GM19351 (cell line): ENCODE data around the gene SH3TC2.

ENCODE experiments used
- ATAC-seq: cut with Tn5 transposase; IDR thresholded peaks from one replicate; pipeline ENCODE4 v1.9.1; 2021; ENCODE audit warnings: mild to moderate bottlenecking, moderate library complexity; ENCODE audit not compliant: unreplicated experiment

SH3TC2 gene

DNA sequence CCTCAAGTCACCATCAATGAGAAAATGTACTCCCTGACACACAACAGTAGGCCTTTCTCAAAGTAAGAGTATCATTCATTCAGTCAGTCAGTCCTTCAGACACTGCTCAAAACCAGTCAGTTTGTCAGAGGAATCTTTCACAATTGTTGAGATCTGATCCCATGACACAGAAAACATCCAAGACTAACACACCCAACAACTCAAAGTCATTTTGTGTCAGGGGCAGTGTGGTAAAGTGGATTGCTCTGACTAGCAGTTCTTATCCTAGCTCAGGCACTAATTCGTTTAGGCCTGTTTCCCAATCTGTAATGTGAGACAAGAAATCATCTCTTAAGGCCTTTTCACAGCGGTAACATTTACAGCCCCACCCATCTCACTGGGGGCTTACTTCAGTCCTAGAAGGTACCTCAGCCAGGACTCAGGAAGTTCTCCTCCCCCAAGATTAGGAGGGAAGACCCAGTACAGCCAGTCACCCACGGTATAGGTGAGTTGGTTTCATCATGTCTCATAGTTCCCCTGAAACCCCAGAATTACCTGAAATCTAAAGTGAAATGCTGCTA, 31.9 kb downstream of the SH3TC2 start:
- no peak for ATAC-seq

DNA sequence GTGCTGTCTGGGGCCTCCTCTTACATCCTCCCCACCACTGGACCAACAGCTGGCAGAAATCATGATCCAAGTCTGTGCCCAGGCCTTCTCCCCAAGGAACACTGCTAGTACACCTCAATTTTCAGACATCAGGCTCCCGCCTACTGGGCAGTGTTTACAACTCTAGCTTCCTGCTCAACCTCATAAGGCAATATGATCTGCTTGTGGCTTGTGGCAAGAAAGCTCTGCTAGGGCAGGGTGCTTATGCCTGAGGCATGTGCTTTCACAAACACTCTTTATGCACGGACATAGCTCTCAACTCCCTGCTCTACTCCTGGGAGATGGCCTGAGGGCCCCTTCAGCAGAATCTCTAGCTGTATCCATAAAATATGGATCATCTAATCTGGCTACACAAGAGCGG, 32.5 kb downstream of the SH3TC2 start:
- ATAC-seq, result no peak

DNA sequence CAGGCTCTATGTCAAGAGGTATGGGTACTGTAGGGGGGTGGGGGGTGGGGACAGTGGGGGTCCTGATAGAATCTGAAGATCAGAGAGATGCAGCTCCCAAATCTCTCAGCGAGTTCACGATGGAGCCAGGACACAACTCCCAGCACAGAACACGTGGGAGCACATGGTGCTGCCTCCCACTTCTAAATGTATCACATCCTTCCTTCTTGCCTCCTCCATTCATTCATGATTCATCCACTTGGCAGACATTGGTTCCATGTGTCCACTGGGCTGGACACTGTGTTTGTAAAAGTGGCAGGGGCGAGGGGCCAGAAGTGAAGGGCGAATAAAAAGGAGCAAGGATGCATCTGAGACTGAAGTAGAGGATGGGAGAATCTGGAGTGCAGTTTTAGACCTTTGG, 33.9 kb downstream of the SH3TC2 start:
- no peak for ATAC-seq

DNA sequence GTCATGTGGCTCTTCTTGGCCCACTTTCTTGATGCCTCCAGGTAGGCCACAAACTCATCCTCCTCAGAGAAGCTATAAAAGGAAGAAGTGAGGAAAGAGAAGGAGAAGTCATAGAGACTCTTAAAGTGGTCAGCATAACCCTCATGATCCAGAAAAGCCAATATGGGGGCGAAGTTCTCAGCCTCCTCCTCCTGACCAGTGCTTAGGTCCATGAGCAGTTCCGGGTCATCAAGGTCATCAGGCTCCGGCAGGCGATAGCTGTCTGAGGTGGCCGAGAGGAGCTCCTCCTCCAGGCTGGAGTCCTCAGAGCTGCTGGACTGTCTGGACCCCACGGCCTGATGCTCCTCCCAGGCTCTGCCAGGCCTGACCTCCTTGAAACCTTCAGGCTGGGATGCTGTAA, 34.7 kb downstream of the SH3TC2 start:
- no peak for ATAC-seq

DNA sequence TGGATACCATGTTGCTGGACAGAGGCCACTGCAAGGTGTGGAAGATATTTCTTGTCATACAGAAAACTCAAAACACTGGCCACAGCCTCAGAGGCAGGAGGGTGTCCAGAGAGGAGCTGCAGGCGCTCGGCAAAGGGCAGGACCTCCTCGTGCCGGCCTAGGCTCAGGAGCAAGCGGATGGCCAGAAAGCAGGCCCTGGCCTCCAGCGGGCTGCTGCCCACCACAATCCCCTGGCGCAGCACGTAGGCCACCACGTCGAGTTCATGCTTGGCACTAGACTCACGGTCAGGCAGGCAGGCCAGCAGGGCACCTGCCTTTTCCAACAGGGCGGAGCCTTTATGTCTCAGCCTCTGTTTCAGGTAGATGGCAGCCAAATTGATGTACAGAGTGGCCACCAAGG, 35.2 kb downstream of the SH3TC2 start:
- no peak for ATAC-seq

DNA sequence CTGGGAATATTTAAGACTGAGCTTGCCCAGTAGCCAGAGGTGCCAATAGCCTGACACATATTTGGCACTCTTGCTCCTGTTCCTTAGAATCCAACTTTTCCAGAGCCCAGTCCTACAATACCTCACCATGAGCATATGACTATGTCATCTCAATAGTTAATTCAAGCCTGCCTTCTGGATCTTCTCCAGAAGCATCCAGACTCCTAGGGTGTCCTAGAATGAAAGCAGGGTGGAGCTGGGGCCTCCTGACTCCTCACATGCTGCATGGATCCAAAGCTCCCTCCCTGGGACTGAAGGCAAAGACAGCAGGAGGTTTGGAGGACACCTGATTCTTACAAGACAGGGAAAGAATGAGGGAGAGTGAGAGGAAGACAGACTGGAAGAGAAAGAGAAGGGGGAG, 37.9 kb downstream of the SH3TC2 start:
- ATAC-seq, result no peak

DNA sequence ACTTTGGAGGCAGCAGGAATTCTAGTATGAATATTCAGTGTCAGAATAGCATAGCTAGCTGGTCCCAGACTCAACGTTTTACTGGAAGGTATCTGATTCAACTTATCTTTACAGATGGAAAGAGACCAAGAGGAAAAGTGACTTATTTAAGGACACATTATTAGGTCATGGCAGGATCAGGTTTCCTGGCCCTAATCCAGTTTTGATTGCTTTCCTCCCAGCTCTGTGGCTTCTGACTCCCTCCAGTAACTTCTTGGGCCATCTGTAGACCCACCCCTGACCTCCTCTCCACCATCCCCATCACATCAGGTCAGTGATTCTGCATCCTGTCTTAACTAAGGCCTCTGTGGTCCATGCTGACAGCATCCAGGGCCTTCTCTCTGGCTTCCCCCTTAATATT, 38.4 kb downstream of the SH3TC2 start:
- ATAC-seq, result no peak

DNA sequence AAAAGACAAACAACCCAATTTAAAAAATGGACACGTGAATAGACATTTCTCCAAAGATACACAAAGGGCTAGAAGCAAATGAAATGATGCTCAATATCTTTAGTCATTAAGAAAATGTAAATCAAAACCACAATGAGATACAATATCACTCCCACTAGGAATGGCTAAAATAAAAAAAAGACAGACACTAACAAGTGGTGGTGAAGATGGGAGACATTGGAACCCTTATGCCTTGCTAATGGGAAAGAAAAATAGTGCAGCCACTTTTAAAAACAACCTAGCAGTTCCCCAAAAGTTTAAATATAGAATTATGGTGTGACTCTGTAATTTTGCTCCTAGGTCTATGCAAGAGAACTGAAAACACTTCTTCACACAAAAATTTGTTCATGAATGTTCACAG, 40.7 kb downstream of the SH3TC2 start:
- ATAC-seq, result no peak

DNA sequence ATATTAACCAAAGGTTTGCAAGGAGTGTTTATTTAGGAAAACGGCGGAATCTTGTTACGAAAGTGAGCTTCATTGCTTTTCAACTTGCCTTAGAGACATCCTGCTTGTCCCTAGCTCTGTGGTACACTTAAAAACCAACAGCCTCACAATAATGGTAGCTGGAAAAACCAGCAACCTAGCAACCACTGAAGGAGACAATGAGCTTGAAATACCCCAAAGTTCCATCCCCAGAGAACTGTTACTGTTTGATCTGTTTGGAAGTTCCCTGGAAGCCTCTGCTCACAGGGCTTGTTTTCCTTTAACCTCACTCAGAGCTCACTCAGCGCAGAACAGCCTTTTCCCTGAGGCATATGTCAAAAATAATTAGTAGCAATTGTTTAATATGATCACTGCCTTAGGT, 43.2 kb downstream of the SH3TC2 start:
- ATAC-seq, result no peak

DNA sequence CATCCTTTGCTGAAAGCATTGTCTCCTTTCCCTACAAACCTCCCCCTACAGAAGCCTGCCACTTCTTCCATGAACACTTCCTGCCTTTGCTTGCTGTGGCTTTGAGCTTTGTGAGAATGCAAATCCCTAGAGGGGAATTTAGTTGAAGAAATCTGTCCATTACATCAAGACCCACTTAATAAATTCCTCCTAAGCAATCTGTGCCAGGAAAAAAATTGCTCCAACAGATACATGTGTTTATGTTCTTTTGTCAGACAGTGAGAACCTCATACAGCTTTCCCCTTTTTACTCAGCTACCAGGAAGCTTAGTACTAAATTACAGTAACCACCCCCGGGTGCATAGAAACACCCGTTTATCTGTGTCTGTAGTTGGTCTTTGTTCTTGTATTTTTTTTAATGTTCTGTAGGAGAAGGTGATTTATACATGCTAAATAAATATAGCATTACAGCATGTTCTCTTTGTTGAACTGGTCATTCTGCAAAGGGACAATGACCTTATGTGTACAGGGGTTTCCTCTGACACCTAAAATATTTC, 43.9 kb downstream of the SH3TC2 start:
- ATAC-seq, result no peak

DNA sequence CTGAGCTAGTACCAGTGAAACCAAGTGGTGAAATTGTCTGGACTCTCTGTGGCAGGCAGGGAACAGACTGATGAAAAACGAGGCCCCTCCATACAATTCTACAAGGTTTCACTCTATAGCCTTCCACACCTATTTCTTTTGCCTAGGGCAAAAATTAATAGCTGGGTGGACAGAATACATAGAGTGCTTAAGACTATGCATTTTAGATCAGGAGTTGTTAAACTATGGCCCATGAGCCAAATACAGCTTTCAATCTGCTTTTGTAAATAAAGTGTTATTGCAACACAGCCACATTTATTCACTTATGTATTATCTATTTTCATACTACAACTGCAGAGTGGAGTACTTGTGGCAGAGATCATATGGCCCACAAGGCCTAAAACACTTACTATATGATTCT, 45.2 kb downstream of the SH3TC2 start:
- no peak for ATAC-seq

DNA sequence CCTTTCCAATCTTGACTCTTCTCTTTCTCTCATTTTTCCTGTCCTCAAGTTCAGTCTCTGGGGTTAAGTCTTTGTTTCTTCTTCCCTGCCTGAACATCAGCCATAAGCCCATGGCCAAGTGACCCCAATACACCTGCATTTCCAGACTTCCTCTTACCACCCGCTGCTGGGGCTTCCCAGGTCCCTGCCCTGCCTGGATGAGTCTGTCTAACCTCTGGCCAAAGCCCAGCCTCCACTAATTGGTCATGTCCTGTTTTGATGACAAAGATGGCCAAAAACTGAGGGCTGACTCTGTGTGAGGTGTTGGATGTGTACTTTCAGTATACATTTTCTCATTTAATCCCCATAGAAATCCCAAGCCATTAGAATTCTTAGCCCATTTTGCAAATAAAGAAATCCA, 47.3 kb downstream of the SH3TC2 start:
- ATAC-seq, result no peak

DNA sequence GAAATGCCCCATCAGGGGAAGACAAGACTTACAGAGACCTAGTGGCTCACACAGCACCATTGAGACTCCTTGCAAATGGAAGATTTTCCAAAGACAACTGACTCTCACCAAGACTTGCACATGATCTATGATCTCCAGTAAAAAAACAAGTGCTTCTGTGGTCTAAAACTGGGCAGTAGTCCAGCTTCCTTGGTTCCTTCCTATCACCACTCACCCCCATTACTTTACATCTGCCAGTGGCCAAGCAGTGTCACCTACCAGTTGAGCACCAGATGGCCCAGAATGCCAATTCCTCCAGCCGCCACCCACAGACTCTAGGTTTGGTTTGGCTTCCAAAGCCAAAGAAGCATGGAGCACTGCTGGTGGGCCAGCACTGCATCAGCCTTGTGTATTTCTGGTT, 47.7 kb downstream of the SH3TC2 start:
- no peak for ATAC-seq

DNA sequence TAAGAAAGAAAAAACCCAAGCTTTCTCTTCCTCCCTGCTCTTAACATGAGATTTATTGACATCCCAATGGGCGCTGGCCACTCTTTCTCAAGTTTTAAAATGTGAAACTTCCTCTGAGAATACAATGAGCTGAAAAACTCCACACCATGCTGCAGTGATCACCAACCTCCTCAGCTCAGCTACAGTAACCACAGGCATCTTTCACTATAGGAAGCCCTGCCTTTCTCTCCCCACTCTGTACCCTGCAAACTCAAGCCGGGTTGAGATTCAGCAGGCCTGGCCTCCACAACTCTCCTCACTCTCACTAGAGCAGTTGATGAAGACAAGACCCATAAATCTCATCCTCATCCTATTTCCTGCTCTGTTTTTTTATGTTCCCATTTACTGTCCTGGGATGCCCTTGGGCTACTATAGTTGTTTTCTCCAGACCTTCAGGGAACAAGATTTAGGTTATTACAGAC, 48.3 kb downstream of the SH3TC2 start:
- no peak for ATAC-seq

DNA sequence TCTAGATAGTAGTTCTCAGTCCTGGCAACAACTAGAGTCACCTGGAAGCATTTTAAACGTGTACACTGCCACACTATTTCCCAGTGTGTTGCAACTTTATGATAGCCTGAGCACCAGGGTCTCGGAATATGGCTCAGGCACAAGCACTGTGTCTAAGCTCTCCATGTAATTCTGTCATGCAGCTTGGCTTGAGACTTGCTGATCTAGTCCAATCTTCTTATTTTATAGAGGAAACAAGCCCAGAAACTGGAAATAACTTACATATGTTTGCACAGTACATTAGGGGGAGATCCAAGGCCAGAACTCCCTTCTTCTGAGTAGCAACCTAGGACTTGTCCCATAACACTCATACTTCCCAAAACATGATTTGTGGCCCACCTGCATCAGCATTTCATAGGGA, 49.1 kb downstream of the SH3TC2 start:
- no peak for ATAC-seq

DNA sequence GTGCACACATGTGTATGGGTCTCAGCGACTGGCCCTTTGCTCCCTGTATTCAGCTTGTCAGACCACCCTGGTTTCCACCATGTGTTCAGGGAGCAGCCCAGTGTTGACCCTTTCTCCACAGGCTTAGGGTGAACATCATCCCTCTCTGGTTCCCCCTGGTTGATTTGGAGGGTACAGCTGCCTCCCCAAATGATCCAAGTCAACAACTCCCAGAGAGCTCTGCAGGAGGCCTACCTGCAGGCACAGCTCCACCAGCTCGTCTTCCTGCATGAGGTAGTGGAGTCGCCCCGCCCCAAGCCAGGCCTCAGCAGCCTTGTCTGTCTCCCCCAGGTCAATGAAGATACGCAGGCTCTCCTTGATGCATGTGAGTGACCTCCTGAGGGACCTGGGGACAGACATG, 50.5 kb downstream of the SH3TC2 start:
- ATAC-seq, result no peak

DNA sequence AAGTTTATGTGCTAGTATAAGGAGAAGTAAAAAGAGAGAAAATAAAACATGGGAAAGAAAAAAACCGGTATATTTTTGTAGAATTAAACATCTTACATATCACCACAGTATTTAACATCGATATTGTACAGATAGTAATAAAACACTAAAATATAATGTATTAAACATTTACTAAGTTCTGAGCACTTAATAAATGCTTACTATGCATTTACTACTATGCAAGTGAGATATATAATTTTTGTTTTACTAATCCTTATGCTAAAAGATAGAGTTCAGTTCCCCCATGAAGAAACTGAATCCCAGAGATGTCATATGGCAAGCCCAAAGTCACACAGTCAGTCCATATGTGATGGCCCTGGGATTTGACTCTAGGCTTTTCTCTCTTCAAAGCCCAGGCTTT, 51.1 kb downstream of the SH3TC2 start:
- ATAC-seq, result no peak

DNA sequence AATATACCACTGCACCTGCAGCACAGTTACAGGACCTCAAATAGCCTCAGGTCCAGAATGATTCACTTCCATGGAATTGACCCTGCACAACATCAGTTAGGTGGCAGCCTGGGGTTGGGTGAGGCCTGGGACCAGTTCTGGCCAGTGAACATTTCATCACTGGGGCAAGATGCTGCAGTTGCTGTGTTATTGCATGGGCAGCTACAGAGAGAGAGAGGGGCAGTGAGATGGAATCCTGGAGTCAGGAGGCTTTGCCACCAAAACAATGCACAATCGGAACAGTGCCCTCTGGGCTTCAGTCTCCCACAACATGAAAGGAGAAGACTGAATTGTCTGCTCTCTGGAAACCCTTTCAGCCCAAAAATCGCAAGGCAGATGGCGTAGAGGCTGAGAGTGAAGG, 51.8 kb downstream of the SH3TC2 start:
- no peak for ATAC-seq

DNA sequence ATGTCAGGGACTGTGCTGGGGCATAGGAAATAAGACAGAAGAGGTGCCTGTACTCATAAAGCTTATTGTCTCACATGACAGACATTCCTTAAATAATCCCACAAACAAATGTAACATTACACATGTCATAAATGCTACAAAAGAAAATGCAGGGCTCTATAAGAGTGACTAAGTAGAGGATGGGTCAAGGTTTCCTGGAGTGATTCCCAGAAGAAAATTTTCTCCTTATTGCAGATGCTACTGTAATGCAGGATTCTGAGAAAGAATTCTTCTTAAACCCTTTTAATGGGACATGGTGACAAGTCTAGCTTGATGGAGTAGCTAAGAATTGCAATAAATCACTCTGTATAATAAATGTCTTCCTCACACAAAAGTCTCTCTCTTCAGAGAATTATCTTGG, 55.7 kb downstream of the SH3TC2 start:
- ATAC-seq, result no peak

DNA sequence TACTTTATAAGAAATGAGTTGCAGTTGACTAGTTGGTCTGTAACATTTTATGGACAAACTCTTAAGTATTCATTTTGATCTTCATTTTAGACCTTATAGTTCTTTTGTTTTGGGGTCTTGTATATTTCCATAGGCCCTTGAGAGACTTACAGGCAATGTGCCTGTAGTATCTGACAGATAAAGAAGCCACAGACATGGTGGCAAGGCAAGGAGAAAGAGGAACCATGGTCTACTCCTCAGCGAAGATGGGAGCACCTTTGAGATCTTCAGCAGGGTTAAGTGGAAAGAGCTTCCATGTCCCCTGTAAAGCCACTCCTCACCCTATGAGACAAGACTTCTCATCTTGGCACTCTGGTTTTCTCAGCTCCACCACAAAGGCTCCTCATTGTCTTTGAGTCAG, 56.4 kb downstream of the SH3TC2 start:
- no peak for ATAC-seq

DNA sequence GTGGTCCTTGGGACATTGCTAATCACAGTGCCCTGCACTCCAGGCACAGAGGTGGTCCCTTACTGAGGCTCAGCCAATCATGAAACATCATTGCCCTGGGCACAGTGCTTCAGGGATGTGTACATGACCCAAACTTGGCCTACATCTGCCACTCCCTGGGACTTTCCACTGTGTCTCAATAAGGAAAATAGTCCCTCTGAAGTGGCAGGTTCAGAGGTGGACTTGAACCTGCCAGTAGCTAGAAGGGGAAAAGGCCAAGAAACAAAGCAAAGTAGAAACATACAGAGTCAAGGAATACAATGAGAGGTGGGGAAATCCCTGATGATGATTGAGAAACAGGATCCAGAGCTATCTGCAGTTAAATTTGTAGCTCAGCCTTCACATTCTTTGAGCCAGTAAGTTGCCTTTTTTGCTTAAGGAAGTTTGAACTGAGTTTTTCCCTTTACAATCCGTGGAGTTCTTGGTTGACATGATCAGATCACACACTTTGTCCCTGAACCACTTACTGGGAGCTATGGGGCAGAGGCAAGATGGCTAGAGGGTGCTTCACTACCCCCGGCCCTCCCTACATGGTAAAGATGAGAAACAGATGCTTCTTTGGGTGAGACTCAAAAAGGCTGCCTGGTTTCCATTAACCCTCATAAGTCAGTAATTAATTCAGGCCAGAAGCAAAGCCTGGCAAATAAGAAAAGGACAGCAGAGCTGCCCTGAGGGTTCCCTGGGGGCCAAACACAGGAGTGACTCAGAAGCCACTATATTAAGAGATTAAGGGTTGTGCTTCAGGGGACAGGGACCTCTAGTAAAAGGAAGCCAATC, 57.6 kb downstream of the SH3TC2 start:
- no peak for ATAC-seq

DNA sequence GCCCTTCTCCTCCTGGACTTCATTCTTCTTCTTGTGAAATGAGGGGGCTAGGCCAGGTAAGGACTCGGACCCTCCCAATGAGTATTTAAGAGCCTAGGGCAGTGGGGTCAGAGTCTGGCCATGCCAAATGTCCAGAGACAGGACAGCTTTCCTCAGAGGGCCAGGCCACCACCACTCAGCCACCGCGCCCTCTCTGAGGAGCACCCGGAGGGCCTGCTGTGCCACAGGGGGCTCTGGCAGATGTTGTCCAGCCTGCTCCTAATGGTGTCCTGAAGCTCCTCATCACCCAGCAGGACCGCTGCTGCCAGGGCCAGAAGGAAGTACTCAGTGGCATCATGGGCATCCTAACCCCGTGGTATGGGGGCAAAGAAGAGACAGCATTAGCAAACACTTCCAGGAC, 58.3 kb downstream of the SH3TC2 start:
- no peak for ATAC-seq
